ENCODE data around the gene PANK1. TPM values are rescaled to one million over a fixed set of nuclear protein-coding genes. Genes with fewer than 3 reads are reported as not detected.

Gene PANK1
- total RNA-seq, 1 donor from 2014 or later = 4.7 TPM

- Histone ChIP-seq H3K27me3 (ENCODE audit: control insufficient read depth, insufficient read depth, low read length) (no peaks in the 10 kb centered on the region), H3K4me3 (ENCODE audit: low read depth, low read length) (no peak overlapping the region), H3K36me3 (ENCODE audit: control insufficient read depth, insufficient read depth, low read length) (no peaks in the 10 kb centered on the region)
- DNase-seq (ENCODE audit: low read depth) = no peak
- TF ChIP-seq, protein P1, sequence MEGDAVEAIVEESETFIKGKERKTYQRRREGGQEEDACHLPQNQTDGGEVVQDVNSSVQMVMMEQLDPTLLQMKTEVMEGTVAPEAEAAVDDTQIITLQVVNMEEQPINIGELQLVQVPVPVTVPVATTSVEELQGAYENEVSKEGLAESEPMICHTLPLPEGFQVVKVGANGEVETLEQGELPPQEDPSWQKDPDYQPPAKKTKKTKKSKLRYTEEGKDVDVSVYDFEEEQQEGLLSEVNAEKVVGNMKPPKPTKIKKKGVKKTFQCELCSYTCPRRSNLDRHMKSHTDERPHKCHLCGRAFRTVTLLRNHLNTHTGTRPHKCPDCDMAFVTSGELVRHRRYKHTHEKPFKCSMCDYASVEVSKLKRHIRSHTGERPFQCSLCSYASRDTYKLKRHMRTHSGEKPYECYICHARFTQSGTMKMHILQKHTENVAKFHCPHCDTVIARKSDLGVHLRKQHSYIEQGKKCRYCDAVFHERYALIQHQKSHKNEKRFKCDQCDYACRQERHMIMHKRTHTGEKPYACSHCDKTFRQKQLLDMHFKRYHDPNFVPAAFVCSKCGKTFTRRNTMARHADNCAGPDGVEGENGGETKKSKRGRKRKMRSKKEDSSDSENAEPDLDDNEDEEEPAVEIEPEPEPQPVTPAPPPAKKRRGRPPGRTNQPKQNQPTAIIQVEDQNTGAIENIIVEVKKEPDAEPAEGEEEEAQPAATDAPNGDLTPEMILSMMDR (IDR thresholded peaks at IDR 0.05; ENCODE audit: insufficient read depth, low read length, poor library complexity, severe bottlenecking) = no peak
Observed at GRCh38 chr10:89566095-89566950, 78.7 kb downstream of the PANK1 start.

GRCh38 chr10:89565180-89565579 lies 79.9 kb downstream of the PANK1 start:
- Histone ChIP-seq H3K4me3 (ENCODE audit: low read depth, low read length) (no peak overlapping the region), H3K27me3 (ENCODE audit: control insufficient read depth, insufficient read depth, low read length) (no peaks in the 10 kb centered on the region), H3K36me3 (ENCODE audit: control insufficient read depth, insufficient read depth, low read length) (no peaks in the 10 kb centered on the region)
- DNase-seq (ENCODE audit: low read depth) = no peak
- TF ChIP-seq, protein P1 (IDR thresholded peaks at IDR 0.05; ENCODE audit: insufficient read depth, low read length, poor library complexity, severe bottlenecking) = no peak

DNA sequence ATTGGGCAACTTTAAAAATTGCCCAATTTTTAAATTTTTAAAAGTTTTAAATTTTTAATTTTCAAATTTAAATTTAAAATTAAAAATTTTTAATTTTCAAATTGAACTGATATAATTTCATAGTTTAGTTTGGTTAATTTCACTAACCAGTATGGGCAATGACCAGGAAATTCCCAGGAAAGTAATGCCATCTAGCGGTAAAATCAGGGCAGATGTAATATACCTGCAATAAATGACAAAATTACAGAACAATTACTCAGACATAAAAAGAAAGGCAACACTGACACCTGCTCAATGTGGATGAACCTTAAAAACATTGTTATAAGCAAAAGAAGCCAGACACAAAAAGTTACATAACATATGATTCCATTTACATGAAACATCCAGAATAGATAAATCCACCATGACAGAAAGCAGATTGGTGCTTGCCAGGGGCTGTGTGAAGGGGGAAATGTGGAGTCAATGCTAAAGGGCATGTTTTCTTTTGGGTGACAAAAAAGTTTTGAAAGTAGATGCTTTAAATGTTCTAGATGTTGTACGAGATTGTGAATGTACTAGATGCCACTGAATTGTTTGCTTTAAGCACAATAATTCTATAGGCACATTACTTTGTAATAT lies 81.1 kb downstream of the PANK1 start:
- DNase-seq (ENCODE audit: low read depth) = no peak
- no peaks in the 10 kb centered on the region for H3K27me3 ChIP-seq (ENCODE audit: control insufficient read depth, insufficient read depth, low read length)
- H3K36me3 ChIP-seq (ENCODE audit: control insufficient read depth, insufficient read depth, low read length) = no peaks in the 10 kb centered on the region
- TF ChIP-seq, protein P1 (IDR thresholded peaks at IDR 0.05; ENCODE audit: insufficient read depth, low read length, poor library complexity, severe bottlenecking) = peak; percentile 51
- no peak overlapping the region for H3K4me3 ChIP-seq (ENCODE audit: low read depth, low read length)

GRCh38 chr10:89563311-89563710 lies 81.7 kb downstream of the PANK1 start:
- no peaks in the 10 kb centered on the region for H3K27me3 ChIP-seq (ENCODE audit: control insufficient read depth, insufficient read depth, low read length)
- no peak for DNase-seq (ENCODE audit: low read depth)
- TF ChIP-seq, protein P1 (IDR thresholded peaks at IDR 0.05; ENCODE audit: insufficient read depth, low read length, poor library complexity, severe bottlenecking) = no peak
- no peak overlapping the region for H3K4me3 ChIP-seq (ENCODE audit: low read depth, low read length)
- no peaks in the 10 kb centered on the region for H3K36me3 ChIP-seq (ENCODE audit: control insufficient read depth, insufficient read depth, low read length)

DNA sequence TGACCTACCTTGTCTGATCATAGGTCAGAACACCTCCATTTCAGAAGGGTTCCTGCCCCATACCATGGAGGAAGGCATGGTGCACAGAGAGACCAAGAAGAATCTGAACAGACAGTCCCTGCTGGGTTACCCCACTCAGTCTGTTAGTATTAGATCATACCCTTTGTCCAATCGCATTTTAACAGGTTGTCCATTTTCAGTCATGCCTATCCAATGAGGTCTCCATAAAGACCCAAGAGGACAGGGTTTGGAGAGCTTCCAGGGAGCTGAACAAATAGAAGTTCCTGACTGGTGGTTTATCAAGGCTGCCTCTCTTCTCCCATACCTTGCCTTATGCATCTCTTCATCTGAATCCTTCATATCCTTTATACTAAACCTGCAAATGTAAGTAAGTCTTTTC lies 88.4 kb downstream of the PANK1 start:
- DNase-seq (ENCODE audit: low read depth) = peak; percentile 56
- no peaks in the 10 kb centered on the region for H3K27me3 ChIP-seq (ENCODE audit: control insufficient read depth, insufficient read depth, low read length)
- TF ChIP-seq, protein P1 (IDR thresholded peaks at IDR 0.05; ENCODE audit: insufficient read depth, low read length, poor library complexity, severe bottlenecking) = no peak
- no peak overlapping the region for H3K4me3 ChIP-seq (ENCODE audit: low read depth, low read length)
- H3K36me3 ChIP-seq (ENCODE audit: control insufficient read depth, insufficient read depth, low read length) = no peaks in the 10 kb centered on the region

Data from kidney epithelial cell (primary cell).